H9 (cell line): Measurements from ENCODE around the gene TBC1D22A. TPM values are rescaled to one million over a fixed set of nuclear protein-coding genes. Genes with fewer than 3 reads are reported as not detected.
A peak's percentile ranks its signal among the peaks of the same experiment; 100 is the strongest.

Experiments used
- DNase-seq: peaks from one replicate; pipeline ENCODE4 v3.0.0-alpha.2; 2017
- H2AFZ ChIP-seq: one replicate; pipeline ENCODE4 v1.6.1; 2013; ENCODE audit warnings: mild to moderate bottlenecking, low read length, control low read depth, moderate library complexity
- H2AK5ac ChIP-seq: 2 replicates; pipeline ENCODE4 v1.6.1; 2013; ENCODE audit warnings: low read length, control low read depth, mixed read lengths; ENCODE audit not compliant: insufficient read length
- H2BK120ac ChIP-seq: one replicate; pipeline ENCODE4 v1.6.1; 2013; ENCODE audit warnings: low read depth, mild to moderate bottlenecking, low read length, control low read depth, inconsistent platforms; ENCODE audit not compliant: poor library complexity, severe bottlenecking
- H2BK12ac ChIP-seq: 2 replicates; pipeline ENCODE4 v1.6.1; 2013; ENCODE audit warnings: low read length, control low read depth, mixed read lengths, low read depth; ENCODE audit not compliant: insufficient read length
- H2BK15ac ChIP-seq: 2 replicates; pipeline ENCODE4 v1.6.1; 2013; ENCODE audit warnings: low read depth, low read length, control low read depth
- H2BK20ac ChIP-seq: one replicate; pipeline ENCODE4 v1.6.1; 2013; ENCODE audit warnings: low read depth, mild to moderate bottlenecking, low read length, control low read depth, inconsistent platforms; ENCODE audit not compliant: poor library complexity, severe bottlenecking
- H2BK5ac ChIP-seq: 2 replicates; pipeline ENCODE4 v1.6.1; 2013; ENCODE audit warnings: low read length, control low read depth, mixed read lengths; ENCODE audit not compliant: insufficient read length
- H3K14ac ChIP-seq: 2 replicates; pipeline ENCODE4 v1.6.1; 2013; ENCODE audit warnings: low read length, control low read depth; ENCODE audit not compliant: insufficient read depth
- H3K18ac ChIP-seq: 2 replicates; pipeline ENCODE4 v1.6.1; 2013; ENCODE audit warnings: low read depth, mild to moderate bottlenecking, mixed read lengths, low read length, control low read depth; ENCODE audit not compliant: insufficient read length
- H3K23ac ChIP-seq: 2 replicates; pipeline ENCODE4 v1.6.1; 2013; ENCODE audit warnings: low read length, control low read depth, mixed read lengths, low read depth; ENCODE audit not compliant: insufficient read length
- H3K23me2 ChIP-seq: 2 replicates; pipeline ENCODE4 v1.6.1; 2013; ENCODE audit warnings: low read depth, mild to moderate bottlenecking, mixed read lengths, low read length, control low read depth; ENCODE audit not compliant: insufficient read length, poor library complexity, severe bottlenecking
- H3K27ac ChIP-seq: 2 replicates; pipeline ENCODE4 v1.5.1; 2013; ENCODE audit warnings: low read length, control low read depth, mixed read lengths, low read depth; ENCODE audit not compliant: insufficient read length
- H3K27me3 ChIP-seq: 2 replicates; pipeline ENCODE4 v1.6.1; 2013; ENCODE audit warnings: low read length, control low read depth, inconsistent platforms; ENCODE audit not compliant: insufficient read depth
- H3K4ac ChIP-seq: 2 replicates; pipeline ENCODE4 v1.6.1; 2013; ENCODE audit warnings: low read depth, mild to moderate bottlenecking, control low read depth, inconsistent platforms, low read length, moderate library complexity
- H3K4me1 ChIP-seq: 2 replicates; pipeline ENCODE4 v1.6.1; 2013; ENCODE audit warnings: low read length, control low read depth, inconsistent platforms; ENCODE audit not compliant: insufficient read depth
- H3K4me2 ChIP-seq: 2 replicates; pipeline ENCODE4 v1.6.1; 2013; ENCODE audit warnings: low read length, control low read depth, mixed read lengths; ENCODE audit not compliant: insufficient read length, insufficient read depth
- H3K56ac ChIP-seq: 2 replicates; pipeline ENCODE4 v1.6.1; 2013; ENCODE audit warnings: low read depth, mild to moderate bottlenecking, mixed read lengths, low read length, control low read depth; ENCODE audit not compliant: insufficient read length
- H3K79me1 ChIP-seq: 2 replicates; pipeline ENCODE4 v1.6.1; 2013; ENCODE audit warnings: low read depth, mild to moderate bottlenecking, moderate library complexity, low read length, control low read depth, inconsistent platforms; ENCODE audit not compliant: insufficient read depth, poor library complexity, severe bottlenecking
- H3K79me2 ChIP-seq: 2 replicates; pipeline ENCODE4 v1.6.1; 2013; ENCODE audit warnings: low read length, control low read depth, inconsistent platforms; ENCODE audit not compliant: insufficient read depth
- H3K9ac ChIP-seq: 2 replicates; pipeline ENCODE4 v1.6.1; 2013; ENCODE audit warnings: low read length, control low read depth, mixed read lengths; ENCODE audit not compliant: insufficient read length; ENCODE audit errors: extremely low read depth
- H3K9me3 ChIP-seq: one replicate; pipeline ENCODE4 v1.6.1; 2013; ENCODE audit warnings: low read depth, low read length, inconsistent platforms; ENCODE audit not compliant: control insufficient read depth
- H3T11ph ChIP-seq: one replicate; pipeline ENCODE4 v1.6.1; 2013; ENCODE audit warnings: mild to moderate bottlenecking, low read length, control low read depth, inconsistent platforms
- H4K20me1 ChIP-seq: one replicate; pipeline ENCODE4 v1.6.1; 2013; ENCODE audit not compliant: control insufficient read depth, insufficient read length, insufficient read depth
- H4K5ac ChIP-seq: 2 replicates; pipeline ENCODE4 v1.6.1; 2013; ENCODE audit warnings: low read depth, mild to moderate bottlenecking, mixed read lengths, low read length, control low read depth; ENCODE audit not compliant: insufficient read length
- H4K8ac ChIP-seq: replicated peaks from 2 replicates; pipeline ENCODE4 v1.6.1; 2013; ENCODE audit warnings: low read length, control low read depth, mixed read lengths, low read depth; ENCODE audit not compliant: insufficient read length
- H4K91ac ChIP-seq: 2 replicates; pipeline ENCODE4 v1.6.1; 2013; ENCODE audit warnings: low read depth, mild to moderate bottlenecking, moderate library complexity, mixed read lengths, low read length, control low read depth; ENCODE audit not compliant: insufficient read length
- H3K27ac Mint-ChIP-seq, 3 experiments: 2 replicates in 2 of 3; 3 replicates in 1 of 3; pipeline ENCODE4 v1.8.0; 2020 to 2021; ENCODE audit warnings: mixed read lengths in 3 of 3, mild to moderate bottlenecking in 1 of 3, moderate library complexity in 1 of 3
- H3K27me3 Mint-ChIP-seq: 2 replicates; pipeline ENCODE4 v1.8.0; 2021; ENCODE audit warnings: low read depth, mild to moderate bottlenecking, moderate library complexity, mixed read lengths
- H3K36me3 Mint-ChIP-seq, 3 experiments: 2 replicates in 2 of 3; 3 replicates in 1 of 3; pipeline ENCODE4 v1.8.0; 2020 to 2021; ENCODE audit warnings: low read depth in 3 of 3, mixed read lengths in 3 of 3; ENCODE audit not compliant: insufficient read depth in 1 of 3
- H3K4me1 Mint-ChIP-seq, 2 experiments: 2 replicates each; pipeline ENCODE4 v1.8.0; 2020; ENCODE audit warnings: mixed read lengths in 2 of 2
- H3K4me3 Mint-ChIP-seq, 2 experiments: 2 replicates in 1 of 2; 3 replicates in 1 of 2; pipeline ENCODE4 v1.8.0; 2020 to 2021; ENCODE audit warnings: mild to moderate bottlenecking in 2 of 2, mixed read lengths in 2 of 2, moderate library complexity in 1 of 2
- H3K9me3 Mint-ChIP-seq, 2 experiments: 2 replicates in 1 of 2; 3 replicates in 1 of 2; pipeline ENCODE4 v1.8.0; 2020; ENCODE audit warnings: mild to moderate bottlenecking in 2 of 2, mixed read lengths in 2 of 2, moderate library complexity in 1 of 2
- WGBS: extraction: QIAGEN DNeasy Blood & Tissue Kit; methylation state at CpG from one replicate; pipeline ENCODE4 v1.1.7; 2013; ENCODE audit warnings: missing lambda C conversion rate, low lambda C conversion rate, mixed read lengths; ENCODE audit not compliant: insufficient read length; ENCODE audit errors: extremely low coverage; 5-methylcytosine and 5-hydroxymethylcytosine counted together
- total RNA-seq: library from RNA; stranded (reverse); gene quantifications from 2 replicates; pipeline ENCODE4 v1.2.1, GENCODE V29; 2021
- TF ChIP-seq, protein P1 (sequence below): fragments of 200-600 bp; sonication (generic); conservative IDR thresholded peaks from 3 replicates; pipeline ENCODE4 v1.8.0; 2021; ENCODE audit warnings: antibody characterized with exemption, mild to moderate bottlenecking

The TBC1D22A gene
- total RNA-seq, 1 experiment from 2014 or later = 20.8 TPM

DNA sequence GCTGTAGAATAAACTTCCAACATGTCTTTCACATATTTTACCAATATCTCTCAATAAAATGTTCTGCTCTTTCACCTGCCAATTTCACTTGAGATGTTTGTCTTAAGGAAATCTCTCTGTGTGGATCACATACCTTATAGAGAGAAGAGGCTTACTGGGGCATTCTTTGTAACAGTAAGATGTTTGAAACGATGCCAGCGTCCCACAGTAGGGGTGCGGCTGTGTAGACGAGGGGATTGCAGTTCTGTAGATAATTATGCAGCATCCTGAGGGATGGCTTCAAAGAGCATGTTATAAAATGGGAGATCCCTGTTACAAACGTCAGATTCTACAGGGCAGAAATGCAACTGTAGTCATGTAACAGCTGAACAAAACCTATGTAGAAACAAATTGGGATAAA, 200.0 kb downstream of the TBC1D22A start:
- Mint-ChIP-seq H3K27me3 (no peaks in the 10 kb centered on the region), H3K4me1 (peaks cover 28 to 41% of the 10 kb centered on the region in 2 experiments), H3K36me3 (no peaks in the 10 kb centered on the region), H3K27ac (peak overlapping the region in 1 of 3 experiments; percentile 79; a peak in 1 of 7 replicates), H3K9me3 (no peaks in the 10 kb centered on the region), H3K4me3 (no peak overlapping the region)
- no peak overlapping the region for H2BK20ac ChIP-seq
- H3K9ac ChIP-seq = no peak overlapping the region
- H3K56ac ChIP-seq = no peak overlapping the region
- H3K4me1 ChIP-seq = no peaks in the 10 kb centered on the region
- no peaks in the 10 kb centered on the region for H4K20me1 ChIP-seq
- no peaks in the 10 kb centered on the region for H3K79me1 ChIP-seq
- H3K9me3 ChIP-seq = no peaks in the 10 kb centered on the region
- TF ChIP-seq, protein P1, sequence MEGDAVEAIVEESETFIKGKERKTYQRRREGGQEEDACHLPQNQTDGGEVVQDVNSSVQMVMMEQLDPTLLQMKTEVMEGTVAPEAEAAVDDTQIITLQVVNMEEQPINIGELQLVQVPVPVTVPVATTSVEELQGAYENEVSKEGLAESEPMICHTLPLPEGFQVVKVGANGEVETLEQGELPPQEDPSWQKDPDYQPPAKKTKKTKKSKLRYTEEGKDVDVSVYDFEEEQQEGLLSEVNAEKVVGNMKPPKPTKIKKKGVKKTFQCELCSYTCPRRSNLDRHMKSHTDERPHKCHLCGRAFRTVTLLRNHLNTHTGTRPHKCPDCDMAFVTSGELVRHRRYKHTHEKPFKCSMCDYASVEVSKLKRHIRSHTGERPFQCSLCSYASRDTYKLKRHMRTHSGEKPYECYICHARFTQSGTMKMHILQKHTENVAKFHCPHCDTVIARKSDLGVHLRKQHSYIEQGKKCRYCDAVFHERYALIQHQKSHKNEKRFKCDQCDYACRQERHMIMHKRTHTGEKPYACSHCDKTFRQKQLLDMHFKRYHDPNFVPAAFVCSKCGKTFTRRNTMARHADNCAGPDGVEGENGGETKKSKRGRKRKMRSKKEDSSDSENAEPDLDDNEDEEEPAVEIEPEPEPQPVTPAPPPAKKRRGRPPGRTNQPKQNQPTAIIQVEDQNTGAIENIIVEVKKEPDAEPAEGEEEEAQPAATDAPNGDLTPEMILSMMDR = no peak
- H3K4me2 ChIP-seq = no peak overlapping the region
- no CpG with 5 or more reads among the region's 5 CpGs for WGBS
- no peak overlapping the region for H3T11ph ChIP-seq
- no peak for DNase-seq
- no peak overlapping the region for H2AK5ac ChIP-seq
- H2AFZ ChIP-seq = no peak overlapping the region
- no peak overlapping the region for H3K18ac ChIP-seq
- no peak overlapping the region for H3K4ac ChIP-seq
- no peaks in the 10 kb centered on the region for H3K79me2 ChIP-seq
- H2BK15ac ChIP-seq = no peak overlapping the region
- H2BK120ac ChIP-seq = no peak overlapping the region
- H4K5ac ChIP-seq = no peak overlapping the region
- H3K27ac ChIP-seq = no peak overlapping the region
- H3K27me3 ChIP-seq = no peaks in the 10 kb centered on the region
- no peak overlapping the region for H3K23ac ChIP-seq
- no peak overlapping the region for H4K91ac ChIP-seq
- H3K14ac ChIP-seq = no peak overlapping the region
- no peaks in the 10 kb centered on the region for H3K23me2 ChIP-seq
- no peak overlapping the region for H2BK5ac ChIP-seq
- H4K8ac ChIP-seq = no peak overlapping the region
- no peak overlapping the region for H2BK12ac ChIP-seq
